Measurements from ENCODE around the gene EXOC3L4. TPM values are rescaled to one million over a fixed set of nuclear protein-coding genes. Genes with fewer than 3 reads are reported as not detected.

EXOC3L4 gene
- total RNA-seq, 1 donor from 2014 or later: not detected

- H3K27me3 ChIP-seq (ENCODE audit: control insufficient read depth, insufficient read depth, low read length): peaks cover 12% of the 10 kb centered on the region
- no peaks in the 10 kb centered on the region for H3K36me3 ChIP-seq (ENCODE audit: control insufficient read depth, insufficient read depth, low read length)
- H3K4me3 ChIP-seq (ENCODE audit: low read depth, low read length): no peak overlapping the region
- TF ChIP-seq CTCF (IDR thresholded peaks at IDR 0.05; ENCODE audit: insufficient read depth, low read length, severe bottlenecking): no peak
- no peak for FAIRE-seq
- DNase-seq (ENCODE audit: low read depth): no peak
Observed at GRCh38 chr14:103093856-103094405, 594 bp upstream of the EXOC3L4 start.

GRCh38 chr14:103095210-103095778 is 769 bp downstream of the EXOC3L4 start:
- Histone ChIP-seq H3K36me3 (ENCODE audit: control insufficient read depth, insufficient read depth, low read length) (no peaks in the 10 kb centered on the region), H3K27me3 (ENCODE audit: control insufficient read depth, insufficient read depth, low read length) (peaks cover 10% of the 10 kb centered on the region), H3K4me3 (ENCODE audit: low read depth, low read length) (no peak overlapping the region)
- DNase-seq (ENCODE audit: low read depth): no peak
- TF ChIP-seq CTCF (IDR thresholded peaks at IDR 0.05; ENCODE audit: insufficient read depth, low read length, severe bottlenecking): no peak
- no peak for FAIRE-seq

- Histone ChIP-seq H3K36me3 (ENCODE audit: control insufficient read depth, insufficient read depth, low read length) (no peaks in the 10 kb centered on the region), H3K27me3 (ENCODE audit: control insufficient read depth, insufficient read depth, low read length) (peaks cover 8% of the 10 kb centered on the region), H3K4me3 (ENCODE audit: low read depth, low read length) (no peak overlapping the region)
- DNase-seq (ENCODE audit: low read depth) (no peak), FAIRE-seq (no peak)
- TF ChIP-seq CTCF (IDR thresholded peaks at IDR 0.05; ENCODE audit: insufficient read depth, low read length, severe bottlenecking): no peak
Observed at GRCh38 chr14:103096387-103096786, 1.9 kb downstream of the EXOC3L4 start.

GRCh38 chr14:103097244-103097993 is 2.9 kb downstream of the EXOC3L4 start:
- Histone ChIP-seq H3K36me3 (ENCODE audit: control insufficient read depth, insufficient read depth, low read length) (no peaks in the 10 kb centered on the region), H3K4me3 (ENCODE audit: low read depth, low read length) (no peak overlapping the region), H3K27me3 (ENCODE audit: control insufficient read depth, insufficient read depth, low read length) (peaks cover 17% of the 10 kb centered on the region)
- TF ChIP-seq CTCF (IDR thresholded peaks at IDR 0.05; ENCODE audit: insufficient read depth, low read length, severe bottlenecking): no peak
- DNase-seq (ENCODE audit: low read depth) (no peak), FAIRE-seq (no peak)

- no peak overlapping the region for H3K4me3 ChIP-seq (ENCODE audit: low read depth, low read length)
- no peak for TF ChIP-seq CTCF (IDR thresholded peaks at IDR 0.05; ENCODE audit: insufficient read depth, low read length, severe bottlenecking)
- no peaks in the 10 kb centered on the region for H3K36me3 ChIP-seq (ENCODE audit: control insufficient read depth, insufficient read depth, low read length)
- FAIRE-seq (no peak), DNase-seq (ENCODE audit: low read depth) (no peak)
- peaks cover 24% of the 10 kb centered on the region for H3K27me3 ChIP-seq (ENCODE audit: control insufficient read depth, insufficient read depth, low read length)
Observed at GRCh38 chr14:103097994-103098957, 3.8 kb downstream of the EXOC3L4 start.
